GM12873 (cell line): ENCODE measurements around the gene NR2F6.

Experiments
- CTCF ChIP-seq: IDR thresholded peaks from 2 replicates; pipeline ENCODE4 v1.5.1; 2012; ENCODE audit warnings: low read depth, mild to moderate bottlenecking, moderate library complexity, low read length, control low read depth; ENCODE audit not compliant: insufficient read depth; ENCODE audit errors: missing control alignments

Gene NR2F6

GRCh38 chr19:17240826-17241399 is 4.8 kb downstream of the NR2F6 start:
- no peak for TF ChIP-seq CTCF

- TF ChIP-seq CTCF = no peak
Measured at GRCh38 chr19:17240062-17240752, 5.5 kb downstream of the NR2F6 start.

GRCh38 chr19:17237747-17238706 is 7.7 kb downstream of the NR2F6 start:
- no peak for TF ChIP-seq CTCF

- no peak for TF ChIP-seq CTCF
Measured at GRCh38 chr19:17236811-17237543, 8.7 kb downstream of the NR2F6 start.

GRCh38 chr19:17235971-17236777 is 9.5 kb downstream of the NR2F6 start:
- no peak for TF ChIP-seq CTCF

- peak; percentile 68 for TF ChIP-seq CTCF
Measured at GRCh38 chr19:17235300-17235970, 10.3 kb downstream of the NR2F6 start.
